Thyroid gland (tissue), 4 donors: ENCODE data around the gene RAB3GAP1. TPM values are rescaled to one million over a fixed set of nuclear protein-coding genes. Genes with fewer than 3 reads are reported as not detected.

Experiments
- DNase-seq, 2 donors: peaks; one replicate each; pipeline ENCODE4 v3.0.0-alpha.2; 2019
- H3K27ac ChIP-seq, 3 donors: fragments of 200-600 bp; sonication (generic); 1 replicate in 2 of 3; 2 replicates in 1 of 3; pipeline ENCODE4 v1.5.1; 2016 to 2019; ENCODE audit warnings: mild to moderate bottlenecking in 1 of 3, moderate library complexity in 1 of 3
- H3K27me3 ChIP-seq: fragments of 200-600 bp; sonication (generic); one replicate; pipeline ENCODE4 v1.5.1; 2019
- H3K36me3 ChIP-seq, 2 donors: fragments of 200-600 bp; sonication (generic); one replicate each; pipeline ENCODE4 v1.5.1; 2016 to 2019
- H3K4me1 ChIP-seq, 2 donors: fragments of 200-600 bp; sonication (generic); one replicate each; pipeline ENCODE4 v1.5.1; 2017 to 2019
- H3K4me3 ChIP-seq, 3 donors: fragments of 200-600 bp; sonication (generic); replicated peaks in 1 of 3; 1 replicate in 2 of 3; 2 replicates in 1 of 3; pipeline ENCODE4 v1.5.1; 2016; ENCODE audit warnings: mild to moderate bottlenecking in 1 of 3
- H3K9me3 ChIP-seq: fragments of 200-600 bp; sonication (generic); one replicate; pipeline ENCODE4 v1.5.1; 2017
- POLR2A ChIP-seq, 2 donors: fragments of 450-650 bp; IDR thresholded peaks; one replicate each; pipeline ENCODE4 v1.6.1; 2017; ENCODE audit warnings: antibody characterized with exemption in 2 of 2, mild to moderate bottlenecking in 2 of 2, moderate library complexity in 1 of 2
- WGBS, 2 donors: methylation state at CpG; one replicate each; pipeline ENCODE4 v1.1.5; 2017; 5-methylcytosine and 5-hydroxymethylcytosine counted together
- intact Hi-C: fragments of 100-400 bp; cut with DNase I; formaldehyde crosslinking; loops from one replicate; pipeline ENCODE4 v1.15.1; 2023
- total RNA-seq, 4 donors: library from RNA; depleted of rRNA; stranded (reverse); fragments of >200 nt; gene quantifications; one replicate each; pipeline ENCODE4 v1.2.3, GENCODE V29; 2016
- TF ChIP-seq, protein P1 (sequence below), 6 experiments: fragments of 200-600 bp in 3 of 6; fragments of 450-650 bp in 3 of 6; sonication (generic) in 3 of 6; IDR thresholded peaks; one replicate each; pipeline ENCODE4 v1.5.1; 2016 to 2019; ENCODE audit warnings: antibody characterized with exemption in 6 of 6, mild to moderate bottlenecking in 2 of 6, inconsistent platforms in 1 of 6, moderate library complexity in 1 of 6

The RAB3GAP1 gene
- total RNA-seq, 4 donors from 2014 or later: 53.0 to 74.5 (median 54.3) TPM

DNA sequence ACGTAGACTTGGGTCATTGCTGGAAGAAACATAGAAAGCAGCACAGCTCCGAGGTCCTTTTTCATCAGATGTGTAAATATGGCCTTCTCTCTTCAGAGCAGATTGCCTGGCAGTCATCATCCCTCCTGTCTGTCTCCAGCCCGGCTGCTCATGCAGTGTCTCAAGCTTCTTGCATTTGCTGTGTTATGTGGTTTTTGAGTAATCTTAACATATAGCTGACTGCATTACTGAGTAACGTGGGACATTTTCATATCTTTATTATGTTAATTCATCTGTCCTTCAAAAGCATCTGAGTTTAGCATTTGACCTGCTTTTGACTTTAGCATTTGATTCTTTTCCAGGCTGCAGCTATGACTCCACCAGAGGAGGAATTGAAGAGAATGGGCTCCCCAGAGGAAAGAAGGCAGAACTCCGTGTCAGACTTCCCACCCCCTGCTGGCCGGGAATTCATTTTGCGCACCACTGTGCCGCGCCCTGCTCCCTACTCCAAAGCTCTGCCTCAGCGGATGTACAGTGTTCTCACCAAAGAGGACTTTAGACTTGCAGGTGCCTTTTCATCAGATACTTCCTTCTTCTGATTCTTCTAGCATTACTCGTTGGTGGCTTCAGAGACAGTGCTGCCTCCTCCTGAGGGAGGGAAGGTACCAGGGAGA is 116.2 kb downstream of the RAB3GAP1 start:
- intact Hi-C loops: no loop called here
- H3K36me3 ChIP-seq: peaks cover 26 to 35% of the 10 kb centered on the region in 2 donors

DNA sequence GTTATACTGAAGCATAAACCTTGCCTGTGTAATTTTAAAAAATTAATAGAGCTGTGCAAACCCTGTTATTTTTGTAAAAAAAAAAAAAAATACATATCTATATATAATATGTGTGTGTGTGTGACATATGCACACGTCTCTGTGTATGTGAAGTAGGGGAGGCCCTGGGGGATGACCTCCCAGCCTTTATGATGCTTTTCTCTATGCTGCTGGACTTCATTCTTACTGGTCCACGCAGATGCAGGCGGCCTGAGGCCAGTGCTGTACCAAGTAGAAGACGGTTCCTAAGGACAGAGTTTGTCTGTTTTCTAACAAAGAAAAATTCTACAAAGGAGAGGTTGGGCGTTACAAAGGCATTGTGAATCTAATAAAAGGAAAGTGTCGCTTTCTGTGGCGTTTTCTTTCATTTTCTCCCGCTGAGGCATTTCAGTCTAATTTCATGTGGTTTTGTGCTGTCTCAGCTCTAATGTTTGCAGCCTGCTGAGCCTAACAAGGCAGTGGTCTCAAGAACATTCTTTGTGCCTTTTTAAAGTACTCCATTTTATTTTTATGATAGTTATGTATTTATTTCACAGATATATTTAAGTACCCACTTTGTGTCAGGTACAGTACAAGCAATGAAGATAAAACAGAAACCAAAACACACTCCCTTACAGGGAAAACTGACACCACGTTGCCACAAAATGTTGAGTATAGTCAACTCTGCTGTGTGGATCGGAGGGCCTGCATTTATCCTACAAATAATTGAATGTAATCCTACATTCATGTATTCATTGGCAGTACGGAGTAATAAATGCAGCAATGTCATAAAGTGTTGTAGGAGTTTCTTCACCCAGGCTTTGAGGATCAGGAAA is 118.0 kb downstream of the RAB3GAP1 start:
- H3K9me3 ChIP-seq: no peaks in the 10 kb centered on the region
- TF ChIP-seq, protein P1, sequence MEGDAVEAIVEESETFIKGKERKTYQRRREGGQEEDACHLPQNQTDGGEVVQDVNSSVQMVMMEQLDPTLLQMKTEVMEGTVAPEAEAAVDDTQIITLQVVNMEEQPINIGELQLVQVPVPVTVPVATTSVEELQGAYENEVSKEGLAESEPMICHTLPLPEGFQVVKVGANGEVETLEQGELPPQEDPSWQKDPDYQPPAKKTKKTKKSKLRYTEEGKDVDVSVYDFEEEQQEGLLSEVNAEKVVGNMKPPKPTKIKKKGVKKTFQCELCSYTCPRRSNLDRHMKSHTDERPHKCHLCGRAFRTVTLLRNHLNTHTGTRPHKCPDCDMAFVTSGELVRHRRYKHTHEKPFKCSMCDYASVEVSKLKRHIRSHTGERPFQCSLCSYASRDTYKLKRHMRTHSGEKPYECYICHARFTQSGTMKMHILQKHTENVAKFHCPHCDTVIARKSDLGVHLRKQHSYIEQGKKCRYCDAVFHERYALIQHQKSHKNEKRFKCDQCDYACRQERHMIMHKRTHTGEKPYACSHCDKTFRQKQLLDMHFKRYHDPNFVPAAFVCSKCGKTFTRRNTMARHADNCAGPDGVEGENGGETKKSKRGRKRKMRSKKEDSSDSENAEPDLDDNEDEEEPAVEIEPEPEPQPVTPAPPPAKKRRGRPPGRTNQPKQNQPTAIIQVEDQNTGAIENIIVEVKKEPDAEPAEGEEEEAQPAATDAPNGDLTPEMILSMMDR (IDR thresholded peaks at IDR 0.05): no peak
- TF ChIP-seq POLR2A (IDR thresholded peaks at IDR 0.05): no peak
- H3K4me1 ChIP-seq: no peaks in the 10 kb centered on the region
- 93% methylated on average over 11 of the region's 11 CpGs for WGBS, 2 donors
- no peaks in the 10 kb centered on the region for H3K27me3 ChIP-seq
- H3K27ac ChIP-seq: no peak overlapping the region
- H3K4me3 ChIP-seq: no peak overlapping the region
- peaks cover 26 to 29% of the 10 kb centered on the region in 2 donors for H3K36me3 ChIP-seq
- DNase-seq: no peak
- intact Hi-C loops: no loop called here

More for the DNA sequence above, 116.2 kb downstream of the RAB3GAP1 start:
- TF ChIP-seq POLR2A (IDR thresholded peaks at IDR 0.05): no peak
- TF ChIP-seq, protein P1 (IDR thresholded peaks at IDR 0.05): no peak
- no peaks in the 10 kb centered on the region for H3K27me3 ChIP-seq
- no peaks in the 10 kb centered on the region for H3K9me3 ChIP-seq
- no peak for DNase-seq
- H3K4me1 ChIP-seq: no peaks in the 10 kb centered on the region
- WGBS, 2 donors: 92 to 93% methylated on average over 11 of the region's 11 CpGs
- H3K4me3 ChIP-seq: no peak overlapping the region
- no peak overlapping the region for H3K27ac ChIP-seq

DNA sequence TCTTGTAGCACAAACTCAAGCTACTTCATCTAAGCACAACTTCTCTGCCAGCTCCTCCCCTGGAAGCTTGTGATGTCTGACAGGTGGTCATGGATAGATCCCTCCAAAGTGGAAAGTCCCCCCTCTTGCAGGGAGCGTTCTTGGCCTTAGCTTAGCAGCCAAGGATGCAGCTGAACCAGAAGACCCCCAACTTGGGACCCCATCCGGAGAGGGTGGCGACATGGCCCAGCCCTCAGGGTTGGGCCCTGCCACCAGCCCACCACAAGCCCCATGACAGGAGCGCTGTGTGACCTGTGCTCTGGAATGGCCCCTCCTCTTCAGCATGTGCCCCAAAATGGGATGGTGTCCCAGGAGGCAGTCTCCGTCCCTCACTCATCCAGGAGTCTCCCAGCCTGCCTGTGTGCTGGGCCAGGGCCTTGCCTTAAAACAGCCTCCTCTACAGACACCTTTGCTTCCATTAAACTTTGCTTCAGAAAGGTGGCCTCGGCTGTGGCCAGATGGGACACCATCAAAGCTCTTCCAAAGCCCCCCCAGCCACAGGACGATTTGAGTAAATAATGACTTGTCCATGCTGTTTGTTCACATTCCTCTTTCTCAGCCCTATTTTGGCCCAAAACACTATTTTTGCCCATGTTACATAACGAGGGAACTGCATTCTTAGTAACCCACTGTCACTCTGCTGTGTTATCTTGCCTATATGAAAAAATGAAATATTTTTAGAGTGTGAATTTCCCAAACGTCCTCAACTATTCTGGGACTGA is 122.1 kb downstream of the RAB3GAP1 start:
- no peaks in the 10 kb centered on the region for H3K9me3 ChIP-seq
- 91 to 95% methylated on average over 7 to 8 of the region's 9 CpGs for WGBS, 2 donors
- intact Hi-C loops: no loop called here

DNA sequence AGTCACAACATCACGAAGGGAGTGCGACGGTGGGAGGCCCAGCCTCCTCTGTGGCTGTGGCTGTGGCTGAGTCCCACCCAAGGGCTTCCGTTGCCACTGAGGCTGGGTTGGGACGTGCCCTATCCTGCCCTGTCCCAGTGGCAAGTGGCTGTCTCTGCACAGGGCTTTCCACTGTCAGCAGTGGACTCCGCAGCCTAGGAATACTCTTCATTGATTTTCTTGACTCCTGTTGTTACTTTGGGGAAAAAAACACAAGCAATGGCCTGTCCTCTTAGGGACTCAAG is 122.7 kb downstream of the RAB3GAP1 start:
- intact Hi-C loops: no loop called here
- Histone ChIP-seq H3K9me3 (no peaks in the 10 kb centered on the region), H3K36me3 (peaks cover 4 to 11% of the 10 kb centered on the region in 2 donors), H3K4me3 (no peak overlapping the region), H3K27ac (no peak overlapping the region), H3K27me3 (no peaks in the 10 kb centered on the region), H3K4me1 (no peaks in the 10 kb centered on the region)
- 97 to 100% methylated on average over 6 of the region's 6 CpGs for WGBS, 2 donors
- DNase-seq: no peak
- TF ChIP-seq, protein P1 (IDR thresholded peaks at IDR 0.05): no peak
- TF ChIP-seq POLR2A (IDR thresholded peaks at IDR 0.05): no peak

More for the DNA sequence above, 122.1 kb downstream of the RAB3GAP1 start:
- Histone ChIP-seq H3K27me3 (no peaks in the 10 kb centered on the region), H3K4me3 (no peak overlapping the region), H3K27ac (no peak overlapping the region), H3K4me1 (no peaks in the 10 kb centered on the region), H3K36me3 (peaks cover 9 to 17% of the 10 kb centered on the region in 2 donors)
- DNase-seq: no peak
- TF ChIP-seq, protein P1 (IDR thresholded peaks at IDR 0.05): no peak
- no peak for TF ChIP-seq POLR2A (IDR thresholded peaks at IDR 0.05)
